HG03571 (cell line): Measurements from ENCODE around the gene ETHE1.
A peak's percentile ranks its signal among the peaks of the same experiment; 100 is the strongest.

Experiments used
- ATAC-seq: cut with Tn5 transposase; IDR thresholded peaks from one replicate; pipeline ENCODE4 v1.9.1; 2021; ENCODE audit not compliant: unreplicated experiment

The ETHE1 gene

DNA sequence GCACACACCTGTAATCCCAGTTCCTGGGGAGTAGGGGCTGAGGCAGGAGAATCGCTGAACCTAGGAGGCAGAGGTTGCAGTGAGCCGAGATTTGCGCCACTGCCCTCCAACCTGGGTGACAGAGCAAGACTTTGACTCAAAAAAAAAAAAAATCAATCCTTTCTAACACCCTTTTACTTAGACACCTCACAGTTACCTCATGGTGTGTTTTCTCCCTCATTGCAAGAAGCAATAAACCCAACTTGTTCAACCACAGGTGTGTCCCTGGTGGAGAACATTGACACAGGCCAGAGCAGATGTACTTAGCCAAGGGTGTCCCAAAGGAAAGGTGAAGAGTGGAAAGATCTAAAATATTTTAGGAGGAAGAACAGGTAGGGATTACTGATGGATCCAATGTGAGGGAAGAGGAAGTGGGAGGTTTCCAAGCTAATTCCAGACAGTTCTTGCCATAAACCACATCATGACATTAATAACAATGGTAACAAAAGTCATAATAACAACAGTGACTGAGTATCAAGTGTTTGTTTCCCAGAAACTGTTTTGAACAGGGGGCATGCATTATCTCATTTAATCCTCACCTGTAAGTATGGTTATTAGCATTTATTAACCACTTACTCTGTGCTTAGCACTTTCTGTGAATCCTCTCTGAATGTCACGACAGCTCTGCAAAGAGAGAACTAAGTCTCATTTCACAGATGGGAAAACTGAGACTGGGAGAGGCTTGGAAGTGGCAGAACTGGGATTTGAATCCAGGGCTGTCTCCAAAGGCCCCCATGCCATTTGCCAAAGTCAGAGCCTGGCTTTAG, 58.4 kb downstream of the ETHE1 start:
- no peak for ATAC-seq

DNA sequence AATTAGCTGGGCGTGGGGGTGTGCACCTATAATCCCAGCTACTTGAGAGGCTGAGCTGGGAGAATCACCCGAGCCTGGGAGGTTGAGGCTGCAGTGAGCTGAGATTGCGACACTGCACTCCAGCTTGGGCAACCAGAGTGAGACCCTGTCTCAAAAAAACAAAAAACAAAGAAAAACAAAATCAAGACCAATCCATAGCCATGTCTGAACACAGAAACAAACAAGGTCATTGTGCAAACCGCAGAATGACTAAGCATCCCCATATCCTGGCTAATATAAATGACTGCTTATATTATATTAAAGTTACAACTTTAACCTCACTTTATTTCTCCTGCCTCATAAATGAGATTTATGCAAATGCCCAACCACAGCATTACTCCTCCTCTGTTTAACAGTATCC, 59.3 kb downstream of the ETHE1 start:
- no peak for ATAC-seq

DNA sequence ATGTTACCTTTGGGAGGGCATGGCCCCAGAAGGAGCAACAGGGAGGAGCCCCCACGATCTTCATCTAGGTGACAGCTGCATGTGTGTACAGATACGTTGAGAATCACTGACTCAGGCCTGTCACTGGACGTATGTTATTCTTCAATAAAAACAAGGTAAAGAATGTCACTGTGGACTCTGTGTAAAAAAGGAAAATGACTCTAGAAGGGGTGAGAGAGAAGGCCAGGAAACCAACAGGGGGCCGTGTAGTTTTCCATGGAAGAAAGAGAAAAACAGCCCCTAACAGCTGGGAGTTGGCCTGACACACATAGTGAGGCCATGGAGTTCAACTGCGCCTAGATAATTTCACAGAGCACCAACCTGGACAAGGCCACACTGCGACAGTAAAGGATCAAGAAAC, 59.7 kb downstream of the ETHE1 start:
- ATAC-seq = no peak

DNA sequence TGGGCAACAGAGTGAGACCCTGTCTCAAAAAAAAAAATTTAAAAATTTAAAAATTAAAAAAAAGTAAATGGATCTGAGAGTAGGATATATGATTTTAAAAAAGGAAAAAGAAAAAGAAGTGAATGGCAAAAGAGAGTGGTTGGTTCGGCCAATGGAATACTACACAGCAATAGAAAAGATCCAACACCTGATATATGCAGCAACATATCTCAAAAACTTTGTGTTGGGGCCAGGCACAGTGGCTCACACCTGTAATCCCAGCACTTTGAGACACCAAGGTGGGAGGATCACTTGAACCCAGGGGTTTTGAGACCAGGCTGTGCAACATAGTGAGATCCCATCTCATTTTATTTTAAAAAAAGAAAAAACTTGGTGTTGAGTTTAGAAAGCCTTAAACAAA, 60.2 kb downstream of the ETHE1 start:
- no peak for ATAC-seq

DNA sequence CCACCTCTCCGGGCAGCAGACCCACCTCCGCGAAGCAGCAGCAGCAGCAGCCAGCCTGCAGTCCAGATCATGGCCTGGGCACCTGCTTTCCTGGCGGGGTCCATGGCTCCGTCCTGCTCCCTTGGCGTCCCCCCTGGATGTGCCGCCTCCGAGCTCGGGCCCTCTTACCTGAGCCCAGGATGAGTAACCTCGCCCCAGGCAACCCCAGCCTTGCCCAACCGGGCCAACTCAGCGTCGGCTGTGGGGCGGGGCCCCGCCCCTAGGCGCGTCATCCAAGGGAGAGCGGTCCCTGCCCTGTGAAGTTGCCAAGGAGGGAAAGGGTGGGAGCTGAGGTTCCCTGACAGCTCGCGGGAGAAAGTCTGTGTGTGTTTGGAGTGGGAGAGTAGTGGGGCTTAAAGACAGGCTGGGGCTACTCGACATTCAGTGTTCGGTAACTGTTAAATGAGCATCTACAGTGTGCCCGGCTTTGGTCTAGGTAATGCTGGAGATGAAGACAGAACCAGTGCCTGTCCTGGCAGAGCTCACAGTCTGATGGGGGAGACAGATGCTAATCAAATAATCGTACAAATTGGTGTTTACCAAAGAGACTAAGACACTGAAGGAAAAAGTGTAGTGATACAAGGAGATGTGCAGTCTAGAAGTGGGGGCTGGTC, 61.4 kb downstream of the ETHE1 start, which contains the start of gene LYPD3:
TSS of gene LYPD3 (minus strand) at position 141 of the 653 bp plus-strand sequence. CDS start at position 104, 37 bp downstream.
- no peak for ATAC-seq

DNA sequence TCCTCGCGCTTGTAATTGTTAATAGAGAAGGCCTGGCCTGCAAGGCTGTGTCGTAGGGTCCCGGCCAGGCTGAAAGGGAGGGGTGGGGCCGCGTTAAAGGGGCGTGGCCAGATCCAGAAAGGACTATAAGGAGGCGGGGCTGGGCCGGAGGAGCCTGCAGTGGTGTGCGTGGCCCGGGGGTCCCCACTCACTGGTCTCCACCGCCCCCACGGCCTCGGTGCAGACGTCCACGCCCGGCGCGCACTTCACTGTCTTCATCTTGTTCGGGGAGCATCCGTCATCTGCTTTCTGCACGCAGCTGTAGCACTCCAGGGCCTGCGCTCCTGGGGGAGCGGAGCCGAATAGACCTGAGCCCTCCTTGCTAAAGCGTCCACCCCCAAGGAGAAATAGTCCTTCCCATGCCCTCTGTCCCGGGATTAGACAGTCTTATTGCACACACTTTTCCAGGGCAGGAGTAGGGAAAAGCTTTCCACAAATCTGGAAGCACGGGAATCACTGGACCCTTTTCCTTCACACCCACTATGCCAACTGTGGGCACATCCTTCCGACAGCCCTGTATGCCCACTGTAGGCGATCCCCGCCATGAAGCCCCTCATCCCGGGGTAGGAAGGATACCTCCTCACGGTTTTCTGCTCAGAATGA, 62.7 kb downstream of the ETHE1 start:
- ATAC-seq = peak; percentile 37

DNA sequence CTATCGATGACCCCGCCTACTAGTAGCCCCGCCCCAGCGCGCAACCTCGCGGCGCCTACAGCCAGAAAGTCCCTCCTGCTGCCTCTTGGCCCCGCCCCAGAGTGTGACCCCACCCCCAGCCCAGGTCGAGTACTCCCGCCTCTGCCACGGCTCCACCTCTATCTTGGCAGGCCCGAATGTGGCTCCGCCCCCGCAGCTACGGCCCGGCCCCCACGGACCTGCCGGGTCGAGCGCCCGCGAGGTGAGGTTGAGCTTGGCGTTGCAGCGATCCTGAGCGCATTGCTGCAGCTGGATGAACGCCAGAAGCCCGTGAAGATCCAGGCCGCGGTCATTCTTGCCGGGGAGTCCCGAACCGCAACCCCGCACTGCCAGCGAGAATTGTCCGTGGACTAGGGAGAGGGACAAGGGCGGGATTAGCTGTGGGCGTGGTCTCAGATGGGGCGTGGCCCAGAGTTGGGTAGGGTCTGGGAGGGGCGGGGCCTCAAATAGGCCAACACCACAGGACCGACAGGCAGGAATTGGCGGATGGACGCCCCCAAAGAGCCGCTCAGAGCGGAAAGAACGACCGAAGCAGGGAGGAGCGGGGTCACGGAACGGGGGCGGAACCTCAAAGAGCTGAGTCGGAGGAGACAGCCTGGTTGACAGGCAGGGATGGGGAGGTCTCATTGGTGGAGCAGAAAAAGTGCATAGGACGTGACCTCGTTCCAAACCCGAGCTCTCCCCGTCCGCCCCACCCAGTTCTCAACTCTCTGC, 63.4 kb downstream of the ETHE1 start:
- ATAC-seq = peak; percentile 80

DNA sequence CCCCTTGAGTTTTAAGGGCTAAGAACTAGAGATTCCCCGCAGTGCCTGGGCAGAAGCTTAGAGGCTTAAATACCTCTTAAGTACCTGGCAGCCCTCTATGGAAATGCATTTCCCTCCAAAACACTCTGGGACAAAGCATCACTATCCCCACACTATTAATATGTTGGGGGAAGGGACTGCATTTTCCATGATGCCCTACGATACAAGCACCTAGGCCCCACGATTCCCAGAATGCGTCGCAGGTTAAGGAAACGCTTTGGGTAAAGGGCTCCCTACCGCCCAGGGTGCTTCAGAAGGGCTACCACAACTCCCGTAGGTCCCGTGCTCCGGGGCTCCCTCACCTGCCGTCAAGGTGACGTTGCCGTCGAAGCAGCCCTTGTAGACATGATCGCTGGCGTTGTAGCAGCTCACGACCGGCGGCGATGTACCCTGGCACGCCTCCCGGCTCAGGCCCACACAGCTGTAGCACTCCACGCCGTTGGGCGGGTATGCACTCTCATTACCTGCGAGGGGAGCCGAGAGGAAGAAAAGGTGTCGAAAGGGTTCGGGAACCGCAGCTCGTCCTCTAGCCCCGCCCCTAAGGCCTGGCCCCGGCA, 64.1 kb downstream of the ETHE1 start:
- ATAC-seq = no peak

DNA sequence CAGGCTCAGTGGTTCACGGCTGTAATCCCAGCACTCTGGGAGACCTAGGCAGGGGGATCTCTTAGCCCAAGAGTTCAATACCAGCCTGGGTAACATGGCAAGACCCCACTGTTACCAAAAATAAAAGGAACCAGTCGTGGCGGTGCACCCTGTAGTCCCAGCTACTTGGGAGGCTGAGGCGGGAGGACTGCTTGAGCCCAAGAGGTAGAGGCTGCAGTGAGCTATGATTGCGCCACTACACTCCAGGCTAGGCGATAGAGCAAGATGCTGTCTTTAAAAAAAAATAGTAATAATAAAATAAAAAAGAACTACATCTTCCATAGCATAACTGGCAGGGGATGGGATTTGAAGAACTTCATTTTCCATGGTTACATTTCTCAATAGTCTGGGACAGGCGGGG, 64.6 kb downstream of the ETHE1 start:
- no peak for ATAC-seq

DNA sequence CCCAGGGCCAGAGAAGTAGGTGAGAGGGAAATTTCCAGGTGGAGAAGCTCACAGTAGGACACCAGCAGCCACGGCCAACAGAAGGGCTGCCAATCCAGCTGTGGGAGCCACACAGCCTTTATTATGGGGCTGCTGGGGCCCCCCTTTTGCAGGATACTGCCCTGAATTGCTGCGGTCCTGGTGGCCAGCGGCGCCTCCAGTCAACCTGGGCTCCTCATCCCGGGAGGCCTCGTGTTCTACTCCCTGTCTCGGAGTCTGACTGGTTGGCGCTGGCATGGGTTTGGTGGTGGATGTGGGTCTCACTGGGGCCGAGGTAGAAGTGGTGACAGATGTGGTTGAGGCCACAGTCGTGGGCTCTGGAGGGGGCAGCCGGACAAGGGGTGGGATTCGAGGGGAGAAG, 65.7 kb downstream of the ETHE1 start:
- ATAC-seq = no peak

DNA sequence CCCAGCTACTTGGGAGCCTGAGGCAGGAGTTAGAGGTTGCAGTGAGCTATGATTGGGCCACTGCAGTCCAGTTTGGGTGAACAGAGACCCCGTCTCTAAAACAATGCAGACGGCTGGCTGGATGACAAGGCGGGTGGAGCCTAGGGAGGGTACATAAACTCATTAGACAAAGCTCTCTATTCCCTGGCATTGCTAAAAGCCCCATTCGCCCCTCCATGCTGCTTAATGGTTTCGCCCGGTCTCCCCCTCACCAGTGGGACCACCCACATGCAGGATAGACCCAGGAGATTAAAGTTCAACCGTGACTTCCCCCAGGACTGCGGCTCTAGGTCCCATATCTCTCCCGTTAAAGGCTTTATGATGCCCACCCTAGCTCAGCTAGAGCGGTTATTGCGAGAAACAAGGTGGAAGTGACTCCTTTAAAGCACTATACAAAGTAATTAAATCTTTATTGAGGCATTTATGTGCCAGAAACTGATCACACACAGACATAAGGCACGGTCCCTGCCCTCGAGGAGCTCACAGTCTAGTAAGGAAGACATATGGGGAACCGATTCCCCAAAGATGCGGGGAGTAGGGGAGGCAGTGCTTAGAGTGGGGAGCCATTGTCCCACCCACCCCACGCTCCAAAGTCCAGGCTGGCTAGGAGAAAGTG, 66.5 kb downstream of the ETHE1 start:
- ATAC-seq = no peak

DNA sequence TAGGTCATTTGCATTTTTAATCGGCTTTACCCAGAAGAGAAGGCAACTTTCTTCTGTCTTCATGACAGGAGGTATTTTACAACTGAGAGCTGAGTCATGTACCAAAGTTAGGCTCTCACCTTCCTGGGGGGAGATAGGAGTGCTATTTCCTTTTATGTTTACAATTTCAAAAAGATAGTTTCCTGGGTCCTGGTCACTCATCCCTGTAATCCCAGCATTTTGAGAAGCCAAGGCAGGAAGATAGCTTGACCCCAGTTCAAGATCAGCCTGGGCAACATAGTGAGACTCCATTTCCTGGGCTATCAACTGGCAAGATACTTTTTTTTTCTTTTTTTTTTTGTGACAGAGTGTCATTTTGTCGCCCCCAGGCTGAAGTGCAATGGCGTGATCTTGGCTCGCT, 69.2 kb downstream of the ETHE1 start:
- no peak for ATAC-seq
